ENCODE measurements around the gene MAPKAPK3. TPM values are rescaled to one million over a fixed set of nuclear protein-coding genes. Genes with fewer than 3 reads are reported as not detected.

Gene MAPKAPK3
- 40.2 and 58.5 TPM in 2 replicates for total RNA-seq

GRCh38 chr3:50617096-50617791, at the start of gene MAPKAPK3:
Gene MAPKAPK3, plus strand, starts transcription at chr3:50617151. Its CDS starts 415 bp downstream, at chr3:50617566.

GRCh38 chr3:50567386-50568167, 49.4 kb upstream of the MAPKAPK3 start, which contains the start of gene C3orf18:
Gene C3orf18, minus strand, starts transcription at chr3:50567747. Its CDS starts 2,048 bp downstream, at chr3:50565699.

GRCh38 chr3:50568947-50569749, 47.8 kb upstream of the MAPKAPK3 start, which contains the start of gene HEMK1:
Gene HEMK1, plus strand, starts transcription at chr3:50569522. Its CDS starts 1,583 bp downstream, at chr3:50571105.

GRCh38 chr3:50611464-50612233, 5.3 kb upstream of the MAPKAPK3 start, which contains the start of gene CISH:
Gene CISH, minus strand, starts transcription at chr3:50611774. Its CDS starts 124 bp downstream, at chr3:50611650.

GRCh38 chr3:50674349-50675178, 57.6 kb downstream of the MAPKAPK3 start, which contains the start of gene DOCK3:
Gene DOCK3, plus strand, starts transcription at chr3:50674927. Its CDS starts 337 bp downstream, at chr3:50675264.

Other genes with a start within 250 kb of the MAPKAPK3 start
- gene CACNA2D2, start 113.5 kb upstream of the MAPKAPK3 start, total RNA-seq, result 0.07 TPM in 2 replicates
- 24.4 and 30.9 TPM in 2 replicates for gene C3orf18, start 49.4 kb upstream of the MAPKAPK3 start, total RNA-seq
- gene HEMK1, start 47.6 kb upstream of the MAPKAPK3 start, total RNA-seq, result 20.8 and 31.6 TPM in 2 replicates
- gene CISH, start 5.4 kb upstream of the MAPKAPK3 start, total RNA-seq, result 0.73 and 1.0 TPM in 2 replicates
- 0.26 and 0.30 TPM in 2 replicates for gene DOCK3, start 57.8 kb downstream of the MAPKAPK3 start, total RNA-seq